OCI-LY3 (cell line): ENCODE data around the gene APOBEC3H.

Experiments
- H2AFZ ChIP-seq: fragments of 200-600, 300-600 bp; shearing (Covaris generic); 2 replicates; pipeline ENCODE4 v1.6.0; 2014; ENCODE audit warnings: antibody characterized with exemption, low read depth, low read length
- H3K27ac ChIP-seq: fragments of 200-600, 300-600 bp; sonication (generic); 2 replicates; pipeline ENCODE4 v1.5.1; 2014; ENCODE audit warnings: mild to moderate bottlenecking, low read length, moderate library complexity, mixed read lengths
- H3K27me3 ChIP-seq: fragments of 200-600, 300-600 bp; sonication (generic); 2 replicates; pipeline ENCODE4 v1.6.1; 2014; ENCODE audit warnings: low read depth, low read length, mixed read lengths
- H3K36me3 ChIP-seq: fragments of 200-600, 300-600 bp; sonication (generic); replicated peaks from 2 replicates; pipeline ENCODE3; 2014; ENCODE audit warnings: low read depth, low read length, mixed read lengths
- H3K4me1 ChIP-seq: fragments of 300-600, 200-600 bp; sonication (generic); 2 replicates; pipeline ENCODE4 v1.6.1; 2014; ENCODE audit warnings: low read length, mixed read lengths
- H3K4me2 ChIP-seq: fragments of 200-600, 300-600 bp; sonication (generic); 2 replicates; pipeline ENCODE4 v1.6.1; 2014; ENCODE audit warnings: low read length, mixed read lengths
- H3K4me3 ChIP-seq: fragments of 300-600, 200-600 bp; sonication (generic); 2 replicates; pipeline ENCODE4 v1.5.1; 2014; ENCODE audit warnings: antibody characterized with exemption, mild to moderate bottlenecking, low read length, moderate library complexity
- H3K79me2 ChIP-seq: fragments of 300-600, 200-600 bp; shearing (Covaris generic); 2 replicates; pipeline ENCODE4 v1.6.1; 2014; ENCODE audit warnings: mild to moderate bottlenecking, low read length, mixed read lengths
- H3K9ac ChIP-seq: fragments of 300-600, 200-600 bp; shearing (Covaris generic); 2 replicates; pipeline ENCODE4 v1.6.0; 2014; ENCODE audit warnings: mild to moderate bottlenecking, low read length, moderate library complexity
- H3K9me3 ChIP-seq: fragments of 200-600, 300-600 bp; shearing (Covaris generic); 2 replicates; pipeline ENCODE4 v1.6.1; 2014; ENCODE audit warnings: low read length, mixed read lengths; ENCODE audit not compliant: insufficient read depth
- H4K20me1 ChIP-seq: fragments of 200-600, 300-600 bp; sonication (generic); 2 replicates; pipeline ENCODE4 v1.6.1; 2016; ENCODE audit warnings: low read length, mixed read lengths; ENCODE audit not compliant: insufficient read depth
- EZH2phosphoT487 ChIP-seq: fragments of 200-600 bp; shearing (Covaris generic); IDR thresholded peaks from 2 replicates; pipeline ENCODE4 v1.6.1; 2018; ENCODE audit warnings: antibody characterized with exemption, mixed run types, low read depth
- TF ChIP-seq, protein P1 (sequence below): fragments of 200-600, 300-600 bp; sonication (generic); IDR thresholded peaks from 2 replicates; pipeline ENCODE4 v1.5.1; 2014; ENCODE audit warnings: antibody characterized with exemption, low read length, low read depth

Gene APOBEC3H

DNA sequence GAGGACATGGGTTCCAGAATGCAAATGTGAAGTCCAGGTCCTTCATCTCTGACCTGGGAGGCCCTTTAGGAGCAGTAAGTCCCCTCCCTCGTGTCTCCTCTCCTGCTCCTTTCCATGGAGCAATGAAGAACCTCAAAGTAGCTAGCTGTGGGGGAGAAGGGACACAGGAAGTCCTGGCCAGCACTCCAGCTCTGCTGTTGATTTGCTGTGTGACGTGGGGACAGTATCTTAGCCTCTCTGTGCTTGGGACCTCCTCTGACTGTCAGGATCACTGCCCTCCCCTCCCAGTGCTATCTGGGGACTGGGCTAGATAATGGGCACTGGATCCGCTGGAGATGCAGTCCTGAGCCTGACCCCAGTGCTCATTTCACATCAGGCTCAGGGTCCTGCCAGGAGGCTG is 1.1 kb upstream of the APOBEC3H start:
- Histone ChIP-seq H2AFZ (no peak overlapping the region), H3K4me2 (no peak overlapping the region), H3K4me1 (peaks cover 52% of the 10 kb centered on the region), H3K27me3 (peaks cover 4% of the 10 kb centered on the region; the same call in 1 of the 2 replicates), H4K20me1 (no peaks in the 10 kb centered on the region), H3K9ac (no peak overlapping the region), H3K36me3 (no peaks in the 10 kb centered on the region), H3K79me2 (no peaks in the 10 kb centered on the region), H3K27ac (no peak overlapping the region), H3K9me3 (no peaks in the 10 kb centered on the region), H3K4me3 (no peak overlapping the region)
- no peak for TF ChIP-seq EZH2phosphoT487

DNA sequence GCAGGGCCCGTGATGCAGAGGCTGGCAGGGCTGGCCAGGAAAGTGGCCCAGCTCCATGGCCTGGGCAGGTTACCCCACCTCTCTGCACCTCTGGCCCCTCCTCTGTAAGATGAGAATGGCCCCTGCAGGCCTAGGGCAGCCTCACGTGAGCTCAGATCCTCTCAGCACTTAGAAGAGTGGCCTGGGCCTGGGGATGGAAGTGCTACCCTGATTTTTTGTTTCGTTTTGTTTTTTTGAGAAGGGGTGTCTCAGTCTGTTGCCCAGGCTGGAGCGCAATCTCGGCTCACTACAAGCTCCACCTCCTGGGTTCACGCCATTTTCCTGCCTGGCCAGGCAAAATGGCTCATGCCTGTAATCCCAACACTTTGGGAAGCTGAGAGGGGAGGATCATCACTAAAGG is 982 bp downstream of the APOBEC3H start:
- H3K9ac ChIP-seq, result peak overlapping the region; percentile 5; the same call in 1 of the 2 replicates
- H2AFZ ChIP-seq, result peak overlapping the region; percentile 37; the same call in 1 of the 2 replicates
- H3K36me3 ChIP-seq, result no peaks in the 10 kb centered on the region
- H3K27ac ChIP-seq, result 0 out of 2 replicates have a peak overlapping the region, but pooled peaks have one; percentile 83
- no peaks in the 10 kb centered on the region for H3K27me3 ChIP-seq
- peaks cover 45% of the 10 kb centered on the region for H3K4me1 ChIP-seq
- H3K4me2 ChIP-seq, result peak overlapping the region; percentile 68; the same call in 1 of the 2 replicates
- no peaks in the 10 kb centered on the region for H4K20me1 ChIP-seq
- H3K79me2 ChIP-seq, result no peaks in the 10 kb centered on the region
- H3K9me3 ChIP-seq, result no peaks in the 10 kb centered on the region
- H3K4me3 ChIP-seq, result no peak overlapping the region
- TF ChIP-seq, protein P1, sequence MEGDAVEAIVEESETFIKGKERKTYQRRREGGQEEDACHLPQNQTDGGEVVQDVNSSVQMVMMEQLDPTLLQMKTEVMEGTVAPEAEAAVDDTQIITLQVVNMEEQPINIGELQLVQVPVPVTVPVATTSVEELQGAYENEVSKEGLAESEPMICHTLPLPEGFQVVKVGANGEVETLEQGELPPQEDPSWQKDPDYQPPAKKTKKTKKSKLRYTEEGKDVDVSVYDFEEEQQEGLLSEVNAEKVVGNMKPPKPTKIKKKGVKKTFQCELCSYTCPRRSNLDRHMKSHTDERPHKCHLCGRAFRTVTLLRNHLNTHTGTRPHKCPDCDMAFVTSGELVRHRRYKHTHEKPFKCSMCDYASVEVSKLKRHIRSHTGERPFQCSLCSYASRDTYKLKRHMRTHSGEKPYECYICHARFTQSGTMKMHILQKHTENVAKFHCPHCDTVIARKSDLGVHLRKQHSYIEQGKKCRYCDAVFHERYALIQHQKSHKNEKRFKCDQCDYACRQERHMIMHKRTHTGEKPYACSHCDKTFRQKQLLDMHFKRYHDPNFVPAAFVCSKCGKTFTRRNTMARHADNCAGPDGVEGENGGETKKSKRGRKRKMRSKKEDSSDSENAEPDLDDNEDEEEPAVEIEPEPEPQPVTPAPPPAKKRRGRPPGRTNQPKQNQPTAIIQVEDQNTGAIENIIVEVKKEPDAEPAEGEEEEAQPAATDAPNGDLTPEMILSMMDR, result no peak
- TF ChIP-seq EZH2phosphoT487, result no peak

GRCh38 chr22:39098576-39098975 is 1.5 kb downstream of the APOBEC3H start:
- no peaks in the 10 kb centered on the region for H3K36me3 ChIP-seq
- peak overlapping the region; percentile 15; the same call in 1 of the 2 replicates for H3K9ac ChIP-seq
- H3K79me2 ChIP-seq, result no peaks in the 10 kb centered on the region
- H3K27me3 ChIP-seq, result no peaks in the 10 kb centered on the region
- peaks cover 44% of the 10 kb centered on the region for H3K4me1 ChIP-seq
- peak overlapping the region; percentile 83 for H3K27ac ChIP-seq
- no peak overlapping the region for H3K4me3 ChIP-seq
- TF ChIP-seq, protein P1, result no peak
- no peak for TF ChIP-seq EZH2phosphoT487
- H3K4me2 ChIP-seq, result peak overlapping the region; percentile 68
- no peaks in the 10 kb centered on the region for H4K20me1 ChIP-seq
- H2AFZ ChIP-seq, result no peak overlapping the region
- H3K9me3 ChIP-seq, result no peaks in the 10 kb centered on the region

GRCh38 chr22:39101226-39101625 is 4.2 kb downstream of the APOBEC3H start:
- no peaks in the 10 kb centered on the region for H3K36me3 ChIP-seq
- H4K20me1 ChIP-seq, result no peaks in the 10 kb centered on the region
- no peaks in the 10 kb centered on the region for H3K9me3 ChIP-seq
- no peak overlapping the region for H3K4me2 ChIP-seq
- no peaks in the 10 kb centered on the region for H3K27me3 ChIP-seq
- no peak overlapping the region for H3K4me3 ChIP-seq
- TF ChIP-seq EZH2phosphoT487, result no peak
- TF ChIP-seq, protein P1, result no peak
- H2AFZ ChIP-seq, result no peak overlapping the region; the same call in 1 of the 2 replicates
- H3K79me2 ChIP-seq, result no peaks in the 10 kb centered on the region
- H3K27ac ChIP-seq, result no peak overlapping the region
- peaks cover 44% of the 10 kb centered on the region for H3K4me1 ChIP-seq
- H3K9ac ChIP-seq, result no peak overlapping the region

- no peak overlapping the region for H2AFZ ChIP-seq
- H3K79me2 ChIP-seq, result no peaks in the 10 kb centered on the region
- no peak overlapping the region for H3K4me3 ChIP-seq
- H4K20me1 ChIP-seq, result no peaks in the 10 kb centered on the region
- no peaks in the 10 kb centered on the region for H3K36me3 ChIP-seq
- no peak overlapping the region for H3K9ac ChIP-seq
- H3K9me3 ChIP-seq, result no peaks in the 10 kb centered on the region
- H3K27me3 ChIP-seq, result no peaks in the 10 kb centered on the region
- H3K4me2 ChIP-seq, result no peak overlapping the region
- TF ChIP-seq, protein P1, result no peak
- no peak for TF ChIP-seq EZH2phosphoT487
- no peak overlapping the region for H3K27ac ChIP-seq
- peaks cover 27% of the 10 kb centered on the region for H3K4me1 ChIP-seq
Measured at GRCh38 chr22:39103431-39103830, 6.4 kb downstream of the APOBEC3H start.
